Endothelial cell of umbilical vein (primary cell): ENCODE results near the gene MDGA2.

Experiments used
- CTCF ChIP-seq, 2 donors: IDR thresholded peaks; 1 replicate in 1 of 2; 2 replicates in 1 of 2; pipeline ENCODE4 v1.5.1; 2011; ENCODE audit warnings: low read length in 2 of 2, mild to moderate bottlenecking in 2 of 2, moderate library complexity in 2 of 2, control low read depth in 1 of 2, inconsistent platforms in 1 of 2, low read depth in 1 of 2; ENCODE audit not compliant: insufficient read depth in 1 of 2; ENCODE audit errors: extremely low read depth in 1 of 2
- EZH2 ChIP-seq: IDR thresholded peaks from 2 replicates; pipeline ENCODE4 v1.6.1; 2012; ENCODE audit warnings: borderline replicate concordance, low read depth, mild to moderate bottlenecking, moderate library complexity, low read length, inconsistent platforms; ENCODE audit not compliant: severe bottlenecking
- JUN ChIP-seq: IDR thresholded peaks from 2 replicates; pipeline ENCODE4 v1.6.1; 2011; ENCODE audit warnings: borderline replicate concordance, low read depth; ENCODE audit not compliant: insufficient read length, insufficient read depth

DNA sequence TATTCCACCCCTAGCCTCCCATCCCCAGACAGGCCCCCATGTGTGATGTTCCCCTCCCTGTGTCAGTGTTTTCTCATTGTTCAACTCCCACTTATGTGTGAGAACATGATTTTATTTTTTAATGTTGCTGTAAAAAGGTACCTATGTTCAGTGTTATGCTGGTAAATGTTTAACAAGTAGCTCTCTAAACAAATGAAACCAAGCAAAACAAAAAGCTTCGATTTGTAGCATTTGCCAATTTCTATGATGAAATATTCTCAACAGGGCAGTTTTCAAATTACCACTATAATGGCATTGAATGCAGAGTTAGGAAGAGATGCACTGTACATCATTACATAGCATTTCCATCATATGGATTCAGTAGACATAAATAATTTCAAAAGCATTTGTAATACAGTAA lies 410.6 kb downstream of the MDGA2 start:
- TF ChIP-seq CTCF (IDR thresholded peaks at IDR 0.05; ENCODE audit: extremely low read depth in 1 of 2, insufficient read depth in 1 of 2, low read depth in 1 of 2, low read length in 2 of 2) (no peak), EZH2 (no peak), JUN (no peak)
